H9 (cell line): ENCODE data around the gene ILK. TPM values are rescaled to one million over a fixed set of nuclear protein-coding genes. Genes with fewer than 3 reads are reported as not detected.

ENCODE experiments used
- DNase-seq: peaks from one replicate; pipeline ENCODE4 v3.0.0-alpha.2; 2017
- H2AFZ ChIP-seq: one replicate; pipeline ENCODE4 v1.6.1; 2013; ENCODE audit warnings: mild to moderate bottlenecking, low read length, control low read depth, moderate library complexity
- H2AK5ac ChIP-seq: 2 replicates; pipeline ENCODE4 v1.6.1; 2013; ENCODE audit warnings: low read length, control low read depth, mixed read lengths; ENCODE audit not compliant: insufficient read length
- H2BK120ac ChIP-seq: one replicate; pipeline ENCODE4 v1.6.1; 2013; ENCODE audit warnings: low read depth, mild to moderate bottlenecking, low read length, control low read depth, inconsistent platforms; ENCODE audit not compliant: poor library complexity, severe bottlenecking
- H2BK12ac ChIP-seq: 2 replicates; pipeline ENCODE4 v1.6.1; 2013; ENCODE audit warnings: low read length, control low read depth, mixed read lengths, low read depth; ENCODE audit not compliant: insufficient read length
- H2BK15ac ChIP-seq: 2 replicates; pipeline ENCODE4 v1.6.1; 2013; ENCODE audit warnings: low read depth, low read length, control low read depth
- H2BK20ac ChIP-seq: one replicate; pipeline ENCODE4 v1.6.1; 2013; ENCODE audit warnings: low read depth, mild to moderate bottlenecking, low read length, control low read depth, inconsistent platforms; ENCODE audit not compliant: poor library complexity, severe bottlenecking
- H2BK5ac ChIP-seq: 2 replicates; pipeline ENCODE4 v1.6.1; 2013; ENCODE audit warnings: low read length, control low read depth, mixed read lengths; ENCODE audit not compliant: insufficient read length
- H3K14ac ChIP-seq: 2 replicates; pipeline ENCODE4 v1.6.1; 2013; ENCODE audit warnings: low read length, control low read depth; ENCODE audit not compliant: insufficient read depth
- H3K18ac ChIP-seq: 2 replicates; pipeline ENCODE4 v1.6.1; 2013; ENCODE audit warnings: low read depth, mild to moderate bottlenecking, mixed read lengths, low read length, control low read depth; ENCODE audit not compliant: insufficient read length
- H3K23ac ChIP-seq: 2 replicates; pipeline ENCODE4 v1.6.1; 2013; ENCODE audit warnings: low read length, control low read depth, mixed read lengths, low read depth; ENCODE audit not compliant: insufficient read length
- H3K23me2 ChIP-seq: 2 replicates; pipeline ENCODE4 v1.6.1; 2013; ENCODE audit warnings: low read depth, mild to moderate bottlenecking, mixed read lengths, low read length, control low read depth; ENCODE audit not compliant: insufficient read length, poor library complexity, severe bottlenecking
- H3K27ac ChIP-seq: 2 replicates; pipeline ENCODE4 v1.5.1; 2013; ENCODE audit warnings: low read length, control low read depth, mixed read lengths, low read depth; ENCODE audit not compliant: insufficient read length
- H3K27me3 ChIP-seq: 2 replicates; pipeline ENCODE4 v1.6.1; 2013; ENCODE audit warnings: low read length, control low read depth, inconsistent platforms; ENCODE audit not compliant: insufficient read depth
- H3K4ac ChIP-seq: 2 replicates; pipeline ENCODE4 v1.6.1; 2013; ENCODE audit warnings: low read depth, mild to moderate bottlenecking, control low read depth, inconsistent platforms, low read length, moderate library complexity
- H3K4me1 ChIP-seq: 2 replicates; pipeline ENCODE4 v1.6.1; 2013; ENCODE audit warnings: low read length, control low read depth, inconsistent platforms; ENCODE audit not compliant: insufficient read depth
- H3K4me2 ChIP-seq: 2 replicates; pipeline ENCODE4 v1.6.1; 2013; ENCODE audit warnings: low read length, control low read depth, mixed read lengths; ENCODE audit not compliant: insufficient read length, insufficient read depth
- H3K56ac ChIP-seq: 2 replicates; pipeline ENCODE4 v1.6.1; 2013; ENCODE audit warnings: low read depth, mild to moderate bottlenecking, mixed read lengths, low read length, control low read depth; ENCODE audit not compliant: insufficient read length
- H3K79me1 ChIP-seq: 2 replicates; pipeline ENCODE4 v1.6.1; 2013; ENCODE audit warnings: low read depth, mild to moderate bottlenecking, moderate library complexity, low read length, control low read depth, inconsistent platforms; ENCODE audit not compliant: insufficient read depth, poor library complexity, severe bottlenecking
- H3K79me2 ChIP-seq: 2 replicates; pipeline ENCODE4 v1.6.1; 2013; ENCODE audit warnings: low read length, control low read depth, inconsistent platforms; ENCODE audit not compliant: insufficient read depth
- H3K9ac ChIP-seq: 2 replicates; pipeline ENCODE4 v1.6.1; 2013; ENCODE audit warnings: low read length, control low read depth, mixed read lengths; ENCODE audit not compliant: insufficient read length; ENCODE audit errors: extremely low read depth
- H3K9me3 ChIP-seq: one replicate; pipeline ENCODE4 v1.6.1; 2013; ENCODE audit warnings: low read depth, low read length, inconsistent platforms; ENCODE audit not compliant: control insufficient read depth
- H3T11ph ChIP-seq: one replicate; pipeline ENCODE4 v1.6.1; 2013; ENCODE audit warnings: mild to moderate bottlenecking, low read length, control low read depth, inconsistent platforms
- H4K20me1 ChIP-seq: one replicate; pipeline ENCODE4 v1.6.1; 2013; ENCODE audit not compliant: control insufficient read depth, insufficient read length, insufficient read depth
- H4K5ac ChIP-seq: 2 replicates; pipeline ENCODE4 v1.6.1; 2013; ENCODE audit warnings: low read depth, mild to moderate bottlenecking, mixed read lengths, low read length, control low read depth; ENCODE audit not compliant: insufficient read length
- H4K8ac ChIP-seq: replicated peaks from 2 replicates; pipeline ENCODE4 v1.6.1; 2013; ENCODE audit warnings: low read length, control low read depth, mixed read lengths, low read depth; ENCODE audit not compliant: insufficient read length
- H4K91ac ChIP-seq: 2 replicates; pipeline ENCODE4 v1.6.1; 2013; ENCODE audit warnings: low read depth, mild to moderate bottlenecking, moderate library complexity, mixed read lengths, low read length, control low read depth; ENCODE audit not compliant: insufficient read length
- H3K27ac Mint-ChIP-seq, 3 experiments: 2 replicates in 2 of 3; 3 replicates in 1 of 3; pipeline ENCODE4 v1.8.0; 2020 to 2021; ENCODE audit warnings: mixed read lengths in 3 of 3, mild to moderate bottlenecking in 1 of 3, moderate library complexity in 1 of 3
- H3K27me3 Mint-ChIP-seq: 2 replicates; pipeline ENCODE4 v1.8.0; 2021; ENCODE audit warnings: low read depth, mild to moderate bottlenecking, moderate library complexity, mixed read lengths
- H3K36me3 Mint-ChIP-seq, 3 experiments: 2 replicates in 2 of 3; 3 replicates in 1 of 3; pipeline ENCODE4 v1.8.0; 2020 to 2021; ENCODE audit warnings: low read depth in 3 of 3, mixed read lengths in 3 of 3; ENCODE audit not compliant: insufficient read depth in 1 of 3
- H3K4me1 Mint-ChIP-seq, 2 experiments: 2 replicates each; pipeline ENCODE4 v1.8.0; 2020; ENCODE audit warnings: mixed read lengths in 2 of 2
- H3K4me3 Mint-ChIP-seq, 2 experiments: 2 replicates in 1 of 2; 3 replicates in 1 of 2; pipeline ENCODE4 v1.8.0; 2020 to 2021; ENCODE audit warnings: mild to moderate bottlenecking in 2 of 2, mixed read lengths in 2 of 2, moderate library complexity in 1 of 2
- H3K9me3 Mint-ChIP-seq, 2 experiments: 2 replicates in 1 of 2; 3 replicates in 1 of 2; pipeline ENCODE4 v1.8.0; 2020; ENCODE audit warnings: mild to moderate bottlenecking in 2 of 2, mixed read lengths in 2 of 2, moderate library complexity in 1 of 2
- WGBS: extraction: QIAGEN DNeasy Blood & Tissue Kit; methylation state at CpG from one replicate; pipeline ENCODE4 v1.1.7; 2013; ENCODE audit warnings: missing lambda C conversion rate, low lambda C conversion rate, mixed read lengths; ENCODE audit not compliant: insufficient read length; ENCODE audit errors: extremely low coverage; 5-methylcytosine and 5-hydroxymethylcytosine counted together
- total RNA-seq: library from RNA; stranded (reverse); gene quantifications from 2 replicates; pipeline ENCODE4 v1.2.1, GENCODE V29; 2021
- TF ChIP-seq, protein P1 (sequence below): fragments of 200-600 bp; sonication (generic); conservative IDR thresholded peaks from 3 replicates; pipeline ENCODE4 v1.8.0; 2021; ENCODE audit warnings: antibody characterized with exemption, mild to moderate bottlenecking

Gene ILK
- total RNA-seq, 1 experiment from 2014 or later = 100 TPM

GRCh38 chr11:6618117-6619003, 14.8 kb downstream of the ILK start:
- Histone ChIP-seq H4K20me1 (no peaks in the 10 kb centered on the region), H3K9ac (peak overlapping the region; percentile 81), H3K18ac (no peak overlapping the region), H2BK12ac (no peak overlapping the region), H3K23ac (no peak overlapping the region), H3K4me1 (no peaks in the 10 kb centered on the region), H2BK20ac (no peak overlapping the region), H3K27me3 (no peaks in the 10 kb centered on the region), H4K8ac (no peak overlapping the region), H3K9me3 (no peaks in the 10 kb centered on the region), H3K4me2 (peak overlapping the region; percentile 92), H4K91ac (no peak overlapping the region), H2BK5ac (no peak overlapping the region), H3K4ac (no peak overlapping the region), H3K79me2 (no peaks in the 10 kb centered on the region), H3K56ac (no peak overlapping the region), H2AK5ac (no peak overlapping the region), H3K79me1 (no peaks in the 10 kb centered on the region), H3T11ph (no peak overlapping the region), H2AFZ (no peak overlapping the region), H3K14ac (no peak overlapping the region), H2BK120ac (no peak overlapping the region), H3K23me2 (peaks cover 8% of the 10 kb centered on the region), H4K5ac (peak overlapping the region; percentile 41), H2BK15ac (no peak overlapping the region), H3K27ac (no peak overlapping the region)
- H3K36me3 Mint-ChIP-seq = peaks cover 3 to 20% (median 10%) of the 10 kb centered on the region in 3 experiments; a peak in 6 of 7 replicates
- no peak overlapping the region for H3K4me3 Mint-ChIP-seq
- 100% methylated on average over 1 of the region's 15 CpGs for WGBS
- H3K27me3 Mint-ChIP-seq = no peaks in the 10 kb centered on the region
- H3K27ac Mint-ChIP-seq = no peak overlapping the region; a peak in 1 of 7 replicates
- TF ChIP-seq, protein P1, sequence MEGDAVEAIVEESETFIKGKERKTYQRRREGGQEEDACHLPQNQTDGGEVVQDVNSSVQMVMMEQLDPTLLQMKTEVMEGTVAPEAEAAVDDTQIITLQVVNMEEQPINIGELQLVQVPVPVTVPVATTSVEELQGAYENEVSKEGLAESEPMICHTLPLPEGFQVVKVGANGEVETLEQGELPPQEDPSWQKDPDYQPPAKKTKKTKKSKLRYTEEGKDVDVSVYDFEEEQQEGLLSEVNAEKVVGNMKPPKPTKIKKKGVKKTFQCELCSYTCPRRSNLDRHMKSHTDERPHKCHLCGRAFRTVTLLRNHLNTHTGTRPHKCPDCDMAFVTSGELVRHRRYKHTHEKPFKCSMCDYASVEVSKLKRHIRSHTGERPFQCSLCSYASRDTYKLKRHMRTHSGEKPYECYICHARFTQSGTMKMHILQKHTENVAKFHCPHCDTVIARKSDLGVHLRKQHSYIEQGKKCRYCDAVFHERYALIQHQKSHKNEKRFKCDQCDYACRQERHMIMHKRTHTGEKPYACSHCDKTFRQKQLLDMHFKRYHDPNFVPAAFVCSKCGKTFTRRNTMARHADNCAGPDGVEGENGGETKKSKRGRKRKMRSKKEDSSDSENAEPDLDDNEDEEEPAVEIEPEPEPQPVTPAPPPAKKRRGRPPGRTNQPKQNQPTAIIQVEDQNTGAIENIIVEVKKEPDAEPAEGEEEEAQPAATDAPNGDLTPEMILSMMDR = no peak
- no peaks in the 10 kb centered on the region for H3K9me3 Mint-ChIP-seq
- no peak for DNase-seq
- H3K4me1 Mint-ChIP-seq = no peaks in the 10 kb centered on the region; a peak in 2 of 4 replicates
